BLaER1 treated with 17β-estradiol and CSF1 and Interleukin-3, amounts not matched to agents 10 nM and 100 nM (cell line): ENCODE data around the gene IFI30.

ENCODE experiments used
- H3K27ac ChIP-seq, 11 experiments: shearing (Covaris generic); formaldehyde crosslinking; 2 replicates each; pipeline ENCODE4 v1.8.1; 2022
- H3K27me3 ChIP-seq, 11 experiments: shearing (Covaris generic); formaldehyde crosslinking; 2 replicates each; pipeline ENCODE4 v1.8.1; 2022
- H3K36me3 ChIP-seq, 11 experiments: shearing (Covaris generic); formaldehyde crosslinking; 2 replicates each; pipeline ENCODE4 v1.8.1; 2022
- H3K4me1 ChIP-seq, 10 experiments: shearing (Covaris generic); formaldehyde crosslinking; 2 replicates each; pipeline ENCODE4 v1.8.1; 2022
- H3K4me2 ChIP-seq, 11 experiments: shearing (Covaris generic); formaldehyde crosslinking; 2 replicates each; pipeline ENCODE4 v1.8.1; 2022
- H3K4me3 ChIP-seq, 10 experiments: shearing (Covaris generic); formaldehyde crosslinking; 2 replicates each; pipeline ENCODE4 v1.8.1; 2022
- H3K9ac ChIP-seq, 11 experiments: shearing (Covaris generic); formaldehyde crosslinking; 2 replicates each; pipeline ENCODE4 v1.8.1; 2022
- H3K9me3 ChIP-seq, 11 experiments: shearing (Covaris generic); formaldehyde crosslinking; replicated peaks in 1 of 11; 2 replicates each; pipeline ENCODE4 v1.8.1; 2022
- H4K20me1 ChIP-seq, 11 experiments: shearing (Covaris generic); formaldehyde crosslinking; 2 replicates each; pipeline ENCODE4 v1.8.1; 2022
- Cebpa-rat ChIP-seq, 11 experiments: shearing (Covaris generic); IDR thresholded peaks; 2 replicates each; pipeline ENCODE4 v1.8.1; 2022

The IFI30 gene

DNA sequence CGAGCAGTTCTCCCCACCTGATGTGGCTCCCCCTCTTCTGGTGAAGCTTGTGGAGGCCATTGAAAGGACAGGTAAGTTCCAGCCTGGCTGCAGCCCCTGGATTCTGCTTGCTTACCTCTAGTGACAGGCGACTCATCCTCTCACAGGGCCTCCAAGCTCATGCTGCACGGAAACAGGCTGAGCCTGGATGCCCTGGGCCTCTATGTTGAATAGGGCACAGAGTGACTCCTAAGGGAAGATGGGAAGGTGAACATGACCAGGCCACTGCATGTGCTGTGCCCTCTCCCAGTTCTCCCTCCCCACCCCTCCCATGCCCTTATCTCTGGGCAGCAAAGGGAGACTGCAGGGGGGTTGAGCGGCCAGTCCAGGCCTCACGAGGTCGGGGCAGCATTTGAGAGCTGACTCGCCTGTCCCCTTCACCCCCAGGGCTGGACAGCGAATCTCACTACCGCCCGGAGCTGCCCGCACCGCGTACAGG lies 13.1 kb upstream of the IFI30 start:
- peak overlapping the region; percentile 48 to 66 (median 56) for H3K4me3 ChIP-seq
- peak overlapping the region; percentile 74 to 87 (median 83) for H3K9ac ChIP-seq
- no peaks in the 10 kb centered on the region for H3K9me3 ChIP-seq
- peak overlapping the region; percentile 60 to 83 (median 79) for H3K27ac ChIP-seq
- peaks cover 31 to 81% (median 46%) of the 10 kb centered on the region in 11 experiments for H3K36me3 ChIP-seq
- H3K4me1 ChIP-seq = peaks cover 36 to 51% (median 41%) of the 10 kb centered on the region in 10 experiments
- H3K4me2 ChIP-seq = peak overlapping the region; percentile 87 to 99 (median 93)
- H4K20me1 ChIP-seq = peaks cover 0 to 34% (median 7%) of the 10 kb centered on the region in 11 experiments; a peak in 11 of 22 replicates
- no peaks in the 10 kb centered on the region for H3K27me3 ChIP-seq
- no peak for TF ChIP-seq Cebpa-rat (IDR thresholded peaks at IDR 0.05)

- peak overlapping the region; percentile 74 to 87 (median 83) for H3K9ac ChIP-seq
- peak overlapping the region; percentile 48 to 66 (median 56) for H3K4me3 ChIP-seq
- TF ChIP-seq Cebpa-rat (IDR thresholded peaks at IDR 0.05) = no peak
Observed at GRCh38 chr19:18160971-18161635, 12.5 kb upstream of the IFI30 start.

GRCh38 chr19:18161636-18162002 lies 12.0 kb upstream of the IFI30 start:
- Histone ChIP-seq H3K4me3 (no peak overlapping the region), H4K20me1 (peaks cover 0 to 23% (median 6%) of the 10 kb centered on the region in 11 experiments; a peak in 10 of 22 replicates), H3K4me1 (peaks cover 26 to 40% (median 31%) of the 10 kb centered on the region in 10 experiments), H3K9me3 (no peaks in the 10 kb centered on the region), H3K9ac (peak overlapping the region in 7 of 11 experiments; percentile 18 to 54 (median 34); a peak in 10 of 22 replicates), H3K36me3 (peaks cover 39 to 81% (median 46%) of the 10 kb centered on the region in 11 experiments), H3K27me3 (no peaks in the 10 kb centered on the region), H3K4me2 (peak overlapping the region in 10 of 11 experiments; percentile 10 to 92 (median 60); a peak in 17 of 22 replicates), H3K27ac (no peak overlapping the region)
- TF ChIP-seq Cebpa-rat (IDR thresholded peaks at IDR 0.05) = no peak

More at GRCh38 chr19:18160971-18161635, 12.5 kb upstream of the IFI30 start:
- no peaks in the 10 kb centered on the region for H3K27me3 ChIP-seq
- H3K27ac ChIP-seq = peak overlapping the region; percentile 60 to 83 (median 79)
- peaks cover 0 to 29% (median 7%) of the 10 kb centered on the region in 11 experiments; a peak in 11 of 22 replicates for H4K20me1 ChIP-seq
- peaks cover 31 to 46% (median 36%) of the 10 kb centered on the region in 10 experiments for H3K4me1 ChIP-seq
- peak overlapping the region; percentile 87 to 99 (median 93) for H3K4me2 ChIP-seq
- peaks cover 33 to 81% (median 46%) of the 10 kb centered on the region in 11 experiments for H3K36me3 ChIP-seq
- no peaks in the 10 kb centered on the region for H3K9me3 ChIP-seq

- H3K4me2 ChIP-seq = no peak overlapping the region
- H3K4me1 ChIP-seq = peaks cover 22 to 36% (median 30%) of the 10 kb centered on the region in 10 experiments
- peaks cover 0 to 11% (median 0%) of the 10 kb centered on the region in 11 experiments; a peak in 1 of 22 replicates for H4K20me1 ChIP-seq
- peaks cover 49 to 85% (median 62%) of the 10 kb centered on the region in 11 experiments for H3K36me3 ChIP-seq
- no peaks in the 10 kb centered on the region for H3K27me3 ChIP-seq
- TF ChIP-seq Cebpa-rat (IDR thresholded peaks at IDR 0.05) = no peak
- H3K9me3 ChIP-seq = no peaks in the 10 kb centered on the region
- H3K4me3 ChIP-seq = no peak overlapping the region
- H3K27ac ChIP-seq = no peak overlapping the region
- no peak overlapping the region for H3K9ac ChIP-seq
Observed at GRCh38 chr19:18164072-18164471, 9.5 kb upstream of the IFI30 start.

- Histone ChIP-seq H3K27me3 (no peaks in the 10 kb centered on the region), H3K4me2 (no peak overlapping the region), H4K20me1 (peaks cover 0 to 11% (median 0%) of the 10 kb centered on the region in 11 experiments; a peak in 1 of 22 replicates), H3K36me3 (peaks cover 51 to 74% (median 66%) of the 10 kb centered on the region in 11 experiments), H3K4me1 (peaks cover 29 to 42% (median 39%) of the 10 kb centered on the region in 10 experiments), H3K27ac (no peak overlapping the region), H3K4me3 (no peak overlapping the region), H3K9me3 (no peaks in the 10 kb centered on the region), H3K9ac (no peak overlapping the region)
- no peak for TF ChIP-seq Cebpa-rat (IDR thresholded peaks at IDR 0.05)
Observed at GRCh38 chr19:18165794-18166544, 7.6 kb upstream of the IFI30 start.

- Histone ChIP-seq H3K4me2 (no peak overlapping the region), H3K9ac (no peak overlapping the region), H3K27me3 (no peaks in the 10 kb centered on the region), H3K36me3 (peaks cover 47 to 70% (median 62%) of the 10 kb centered on the region in 11 experiments), H3K4me1 (peaks cover 34 to 45% (median 43%) of the 10 kb centered on the region in 10 experiments), H3K9me3 (no peaks in the 10 kb centered on the region), H4K20me1 (peaks cover 0 to 6% (median 0%) of the 10 kb centered on the region in 11 experiments; a peak in 1 of 22 replicates), H3K27ac (no peak overlapping the region), H3K4me3 (no peak overlapping the region)
- no peak for TF ChIP-seq Cebpa-rat (IDR thresholded peaks at IDR 0.05)
Observed at GRCh38 chr19:18167011-18167410, 6.6 kb upstream of the IFI30 start.

- Histone ChIP-seq H3K4me1 (peaks cover 45 to 55% (median 53%) of the 10 kb centered on the region in 10 experiments), H3K36me3 (peaks cover 36 to 59% (median 51%) of the 10 kb centered on the region in 11 experiments), H3K9me3 (no peaks in the 10 kb centered on the region)
Observed at GRCh38 chr19:18167975-18168645, 5.5 kb upstream of the IFI30 start.

GRCh38 chr19:18168673-18169381 lies 4.8 kb upstream of the IFI30 start:
- peaks cover 52 to 60% (median 57%) of the 10 kb centered on the region in 10 experiments for H3K4me1 ChIP-seq
- H4K20me1 ChIP-seq = peaks cover 0 to 2% (median 0%) of the 10 kb centered on the region in 11 experiments; a peak in 4 of 22 replicates
- no peaks in the 10 kb centered on the region; a peak in 2 of 22 replicates for H3K27me3 ChIP-seq
- H3K4me3 ChIP-seq = peak overlapping the region in 7 of 10 experiments; percentile 29 to 63 (median 39); a peak in 10 of 20 replicates
- H3K4me2 ChIP-seq = peak overlapping the region; percentile 89 to 100 (median 98)
- peaks cover 29 to 52% (median 44%) of the 10 kb centered on the region in 11 experiments for H3K36me3 ChIP-seq
- peak overlapping the region; percentile 62 to 91 (median 86); a peak in 21 of 22 replicates for H3K9ac ChIP-seq
- no peaks in the 10 kb centered on the region for H3K9me3 ChIP-seq
- peak overlapping the region; percentile 71 to 98 (median 89) for H3K27ac ChIP-seq
- TF ChIP-seq Cebpa-rat (IDR thresholded peaks at IDR 0.05) = no peak

More at GRCh38 chr19:18167975-18168645, 5.5 kb upstream of the IFI30 start:
- Histone ChIP-seq H3K4me2 (peak overlapping the region in 8 of 11 experiments; percentile 89 to 100 (median 98); a peak in 15 of 22 replicates), H3K27me3 (no peaks in the 10 kb centered on the region), H4K20me1 (no peaks in the 10 kb centered on the region), H3K9ac (peak overlapping the region in 5 of 11 experiments; percentile 19 to 91 (median 87); a peak in 9 of 22 replicates), H3K4me3 (peak overlapping the region in 1 of 10 experiments; percentile 35; a peak in 1 of 20 replicates), H3K27ac (peak overlapping the region; percentile 28 to 98 (median 89); a peak in 16 of 22 replicates)
- TF ChIP-seq Cebpa-rat (IDR thresholded peaks at IDR 0.05) = no peak
